ENCODE measurements around the gene GORASP1. TPM values are rescaled to one million over a fixed set of nuclear protein-coding genes. Genes with fewer than 3 reads are reported as not detected.

Gene GORASP1
- total and polyA plus RNA-seq, 2 of the 8 experiments (the other 6 are each of a cell fraction or from before 2014, with no cell fraction given) = 33.4 to 33.5 TPM

DNA sequence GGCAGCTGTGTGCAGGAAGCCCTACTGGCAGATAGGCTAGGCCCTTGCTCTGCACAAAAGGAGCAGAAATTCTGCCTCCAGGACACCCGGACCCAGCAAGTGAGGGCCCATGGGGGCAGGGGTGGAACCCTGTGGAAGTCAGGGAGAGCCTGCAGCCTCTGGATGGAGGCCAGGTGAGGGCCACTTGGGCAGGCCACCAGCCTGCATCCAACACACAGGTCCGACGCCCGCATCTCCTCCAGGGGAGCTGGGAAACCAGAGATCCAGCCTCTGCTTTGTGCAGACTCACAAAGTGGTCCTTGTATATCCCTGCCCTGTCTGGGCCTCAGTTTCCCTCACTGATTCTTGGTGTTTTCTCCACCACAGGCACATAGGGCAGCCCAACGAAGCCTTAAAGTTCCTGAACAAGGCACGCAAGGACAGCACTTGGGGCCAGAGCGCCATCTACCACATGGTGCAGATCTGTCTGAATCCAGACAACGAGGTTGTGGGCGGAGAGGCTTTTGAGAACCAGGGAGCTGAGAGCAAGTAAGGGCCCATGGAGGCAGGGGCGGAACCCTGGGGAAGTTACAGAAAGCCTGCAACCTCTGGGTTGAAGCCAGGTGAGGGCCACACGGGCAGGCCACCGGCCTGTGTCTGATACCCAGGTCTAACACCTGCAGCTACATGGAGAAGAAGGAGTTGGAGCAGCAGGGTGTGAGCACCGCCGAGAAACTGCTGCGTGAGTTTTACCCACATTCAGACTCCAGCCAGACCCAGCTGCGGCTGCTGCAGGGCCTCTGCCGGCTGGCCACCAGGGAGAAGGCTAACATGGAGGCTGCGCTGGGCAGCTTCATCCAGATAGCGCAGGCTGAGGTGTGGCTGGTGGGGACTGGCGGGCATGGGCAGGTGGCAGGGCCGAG lies 29.4 kb upstream of the GORASP1 start (continued):
- no peak for TF ChIP-seq SUZ12 (IDR thresholded peaks at IDR 0.05; ENCODE audit: low read length)
- no peak for TF ChIP-seq CBX5 (IDR thresholded peaks at IDR 0.05; ENCODE audit: low read depth, low read length)
- no peak for TF ChIP-seq CHD7 (IDR thresholded peaks at IDR 0.05; ENCODE audit: insufficient replicate concordance, low read length)
- TF ChIP-seq, protein P1, sequence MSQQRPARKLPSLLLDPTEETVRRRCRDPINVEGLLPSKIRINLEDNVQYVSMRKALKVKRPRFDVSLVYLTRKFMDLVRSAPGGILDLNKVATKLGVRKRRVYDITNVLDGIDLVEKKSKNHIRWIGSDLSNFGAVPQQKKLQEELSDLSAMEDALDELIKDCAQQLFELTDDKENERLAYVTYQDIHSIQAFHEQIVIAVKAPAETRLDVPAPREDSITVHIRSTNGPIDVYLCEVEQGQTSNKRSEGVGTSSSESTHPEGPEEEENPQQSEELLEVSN (IDR thresholded peaks at IDR 0.05) = no peak
- TF ChIP-seq KDM4A (IDR thresholded peaks at IDR 0.05; ENCODE audit: low read depth, low read length, severe bottlenecking) = no peak
- TF ChIP-seq SP2 (IDR thresholded peaks at IDR 0.05; ENCODE audit: low read length) = no peak
- TF ChIP-seq TCF12 (IDR thresholded peaks at IDR 0.05; ENCODE audit: low read depth, low read length) = no peak
- TF ChIP-seq CHD2 (IDR thresholded peaks at IDR 0.05; ENCODE audit: low read length) = no peak

Measured in H1 (cell line).